Stimulated activated naive CD8-positive, alpha-beta T cell treated with anti-CD3 and anti-CD28 coated beads, Interleukin-15, Interleukin-2, amounts not matched to agents 100 U/mL and 50 U/mL, for 24 hours (primary cell): Measurements from ENCODE around the gene RHEX.
"Not testable (repeated sequence)": the region's sequence is repeated elsewhere in the genome, so short reads cannot be mapped to it uniquely, and the experiment has no call there.

Source experiments
- ATAC-seq: fragments of 150-1000 bp; cut with Tn5 transposase; one replicate; pipeline ENCODE4 v1.10.0; 2021
- DNase-seq: peaks from one replicate; pipeline ENCODE4 v3.0.0; 2021

Gene RHEX

DNA sequence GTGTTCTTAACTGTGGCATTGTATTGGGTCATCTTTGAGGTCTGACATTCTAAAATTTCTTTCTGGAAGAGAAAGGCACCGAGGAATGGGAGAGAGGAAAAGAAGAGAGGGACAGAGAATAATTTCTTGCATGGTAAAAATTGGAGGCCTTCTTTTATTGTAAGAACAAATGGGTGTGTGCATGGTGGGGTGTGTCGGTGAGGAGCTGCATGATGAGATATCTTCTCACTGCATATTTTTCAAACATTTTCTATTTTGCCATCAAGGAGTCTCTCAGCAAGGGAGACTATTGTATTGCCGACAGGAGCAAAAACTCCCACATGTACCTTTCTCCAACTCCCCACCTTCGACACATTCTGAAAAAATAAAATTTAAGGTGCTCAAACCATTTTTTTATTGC lies 22.8 kb upstream of the RHEX start:
- ATAC-seq (no peak), DNase-seq (no peak)

DNA sequence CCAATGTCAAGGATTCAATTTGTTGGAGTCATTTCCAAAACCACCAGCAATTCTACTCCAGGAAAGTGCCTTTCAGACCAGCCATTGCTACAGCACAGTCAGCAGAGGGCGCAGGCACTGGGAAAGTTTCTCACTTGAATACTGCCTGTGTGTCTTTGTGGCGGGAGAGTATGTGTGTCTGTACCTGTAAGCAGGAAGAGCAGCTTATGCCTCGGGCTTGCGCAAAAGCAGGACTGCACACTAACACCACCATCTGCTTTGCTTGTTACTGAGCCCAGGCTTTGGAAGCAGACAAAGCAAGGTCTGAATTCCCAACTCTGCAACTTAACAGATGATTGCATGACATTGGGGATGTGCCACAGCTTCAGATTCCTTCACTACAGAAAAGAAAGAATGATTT lies 22.3 kb upstream of the RHEX start:
- DNase-seq, result peak; percentile 73

DNA sequence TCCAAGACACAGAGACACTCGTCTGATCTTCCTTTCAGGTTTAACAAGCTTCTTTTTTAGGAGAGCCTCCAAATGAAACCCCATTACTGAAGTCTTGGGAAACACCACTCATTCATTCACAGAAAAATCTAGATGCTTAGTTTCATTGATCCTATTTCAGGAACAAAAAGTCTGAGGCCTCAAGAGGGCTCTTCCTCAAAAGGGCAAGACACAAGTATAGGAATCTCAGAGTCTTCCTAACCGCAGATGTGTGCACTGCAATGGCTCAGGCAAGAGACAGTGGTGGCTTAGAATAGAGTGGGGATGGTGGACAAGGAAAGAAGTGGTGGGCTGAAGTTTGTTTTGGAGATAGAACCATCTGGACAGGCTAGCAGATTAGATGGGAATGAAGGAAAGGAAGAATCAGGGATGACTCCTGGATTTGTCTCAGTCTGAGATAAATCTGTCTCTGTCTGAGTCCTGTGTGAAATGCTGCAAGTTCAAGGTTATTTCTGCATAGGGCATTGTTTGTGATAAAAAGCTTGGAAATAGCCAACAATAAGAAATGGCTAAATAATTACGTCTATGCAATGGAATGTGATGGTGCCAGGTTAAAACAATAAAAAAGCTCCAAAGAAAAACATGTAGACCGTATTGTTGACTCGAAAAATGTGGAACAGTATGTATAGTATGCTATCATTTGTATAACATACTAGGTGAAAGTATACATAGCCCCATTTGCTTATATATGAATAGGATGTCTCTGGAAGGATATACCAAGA lies 20.4 kb upstream of the RHEX start:
- ATAC-seq (no peak), DNase-seq (no peak)

More for the DNA sequence above, 22.3 kb upstream of the RHEX start:
- peak; percentile 94 for ATAC-seq

- ATAC-seq (no peak), DNase-seq (no peak)
These were observed 17.9 kb upstream of the RHEX start for GRCh38 chr1:206035027-206035426.

DNA sequence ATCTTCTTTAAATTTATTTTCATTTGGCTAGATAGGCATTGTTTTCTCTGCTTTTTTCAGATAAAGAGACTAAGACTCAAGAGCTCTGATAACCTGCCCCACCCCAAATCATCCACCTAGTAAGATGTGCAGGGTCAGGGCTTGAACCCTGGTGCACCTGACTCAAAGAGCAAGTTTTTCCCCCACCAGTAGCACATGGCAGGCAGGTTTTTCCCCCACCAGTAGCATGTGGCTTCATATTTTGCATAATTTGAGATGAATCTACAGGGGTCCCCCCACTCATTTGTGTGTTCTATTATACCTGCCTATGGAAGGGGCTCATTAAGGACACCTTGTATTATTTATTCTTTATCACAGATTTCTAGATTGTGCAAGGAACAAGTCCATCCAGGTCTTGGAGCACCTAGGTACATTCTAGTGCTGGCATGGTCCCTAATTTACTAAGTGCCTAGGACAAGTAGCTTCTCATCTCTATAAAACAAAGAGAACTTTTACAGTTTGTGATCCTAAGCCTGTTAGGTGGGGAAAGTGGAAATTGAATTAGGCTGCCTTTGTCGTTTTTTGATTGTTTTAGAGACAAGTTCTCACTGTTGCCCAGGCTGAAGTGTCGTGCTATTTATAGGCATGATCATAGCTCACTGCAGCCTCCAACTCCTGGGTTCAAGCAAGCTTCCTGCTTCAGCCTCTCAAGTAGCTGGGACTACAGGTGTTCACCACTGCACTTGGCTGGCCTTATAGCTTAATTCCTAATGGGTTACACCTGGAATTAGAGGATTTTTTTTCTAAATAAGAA lies 16.1 kb upstream of the RHEX start:
- no peak for DNase-seq
- peak; percentile 38 for ATAC-seq

DNA sequence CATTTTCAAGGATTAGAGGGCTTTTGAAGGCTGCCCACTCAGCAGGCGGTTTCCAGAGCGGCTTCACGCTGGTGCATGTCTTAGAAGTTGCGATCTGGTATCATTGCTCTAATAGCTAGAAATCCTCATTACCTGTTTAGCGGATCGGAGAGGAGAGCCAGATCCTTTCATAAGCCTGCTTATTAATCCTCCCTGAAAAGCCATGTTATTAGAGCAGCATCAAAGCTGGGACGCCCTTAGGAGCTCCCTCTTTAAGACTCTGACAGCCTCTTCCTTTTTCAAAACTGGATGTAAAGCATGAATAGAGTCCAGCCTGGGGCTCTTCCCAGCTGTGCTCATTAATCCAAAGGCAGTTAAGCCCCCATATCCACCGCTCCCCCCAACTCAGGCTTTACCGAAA lies 15.4 kb upstream of the RHEX start:
- ATAC-seq (no peak), DNase-seq (no peak)

DNA sequence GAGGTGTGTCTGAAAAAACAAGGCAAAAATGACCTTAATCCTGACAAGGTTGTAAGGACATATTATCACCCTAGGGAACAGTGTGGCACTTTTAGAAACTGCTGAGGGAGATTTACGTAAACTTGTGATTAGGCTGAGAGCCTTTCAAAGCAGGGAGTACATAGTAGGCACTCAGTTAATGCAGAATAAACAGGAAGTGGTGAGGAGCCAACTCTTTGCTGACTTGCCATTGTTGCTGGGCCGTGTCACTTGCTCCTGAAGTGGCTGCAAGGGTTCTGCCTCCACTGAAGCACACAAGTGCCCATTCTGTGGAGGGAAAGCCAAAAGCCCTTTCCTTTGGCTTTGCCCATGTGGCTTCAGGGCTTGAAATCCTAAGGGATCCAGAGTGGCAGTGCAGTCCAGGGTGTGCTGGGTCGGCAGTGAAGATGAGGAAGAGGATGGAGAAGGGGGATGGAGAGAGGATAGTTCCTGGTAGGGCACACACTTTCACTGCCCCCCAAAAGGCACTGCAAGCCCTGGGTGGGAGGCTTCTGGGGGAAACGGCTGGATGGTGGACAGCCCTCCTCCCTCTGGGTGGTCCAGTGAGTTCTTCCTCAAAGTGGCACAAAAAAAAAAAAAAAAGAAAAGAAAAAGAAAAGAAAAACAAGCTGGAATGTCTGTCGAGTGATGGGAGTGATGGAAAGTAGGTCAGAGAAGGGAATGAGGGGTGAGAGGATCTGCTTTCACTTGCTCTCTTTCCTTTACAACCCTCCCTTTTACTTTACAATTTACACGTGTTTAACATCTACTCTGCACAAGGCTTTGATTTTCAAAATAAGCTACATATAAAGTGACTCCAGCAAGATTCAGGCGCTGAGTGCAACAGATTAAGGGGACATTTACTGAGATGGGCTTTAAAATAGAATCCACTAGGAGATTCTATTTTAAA lies 13.7 kb upstream of the RHEX start:
- peak; percentile 33 for ATAC-seq
- DNase-seq, result no peak

DNA sequence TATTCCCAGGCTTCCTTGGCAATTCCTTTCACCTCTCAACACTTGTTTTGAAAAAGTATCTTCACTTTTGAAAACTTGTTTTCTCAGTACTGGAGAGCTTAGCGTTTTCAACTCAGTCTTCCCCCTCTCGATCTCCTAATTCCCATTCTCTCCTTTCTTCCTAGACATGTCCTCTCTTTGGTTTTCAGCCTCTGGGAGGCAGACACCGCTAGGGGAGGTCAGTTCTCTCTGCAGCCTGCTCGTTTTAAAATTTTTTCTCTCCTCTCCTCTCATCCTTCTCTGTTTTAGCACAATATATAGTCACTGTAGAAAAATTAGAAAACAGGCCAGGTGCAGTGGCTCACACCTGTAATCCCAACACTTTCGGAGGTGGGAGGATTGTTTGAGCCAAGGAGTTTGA lies 12.6 kb upstream of the RHEX start:
- ATAC-seq, result no peak
- DNase-seq, result no peak

GRCh38 chr1:206041640-206042039 lies 11.3 kb upstream of the RHEX start:
- DNase-seq, result no peak
- ATAC-seq, result peak; percentile 46

DNA sequence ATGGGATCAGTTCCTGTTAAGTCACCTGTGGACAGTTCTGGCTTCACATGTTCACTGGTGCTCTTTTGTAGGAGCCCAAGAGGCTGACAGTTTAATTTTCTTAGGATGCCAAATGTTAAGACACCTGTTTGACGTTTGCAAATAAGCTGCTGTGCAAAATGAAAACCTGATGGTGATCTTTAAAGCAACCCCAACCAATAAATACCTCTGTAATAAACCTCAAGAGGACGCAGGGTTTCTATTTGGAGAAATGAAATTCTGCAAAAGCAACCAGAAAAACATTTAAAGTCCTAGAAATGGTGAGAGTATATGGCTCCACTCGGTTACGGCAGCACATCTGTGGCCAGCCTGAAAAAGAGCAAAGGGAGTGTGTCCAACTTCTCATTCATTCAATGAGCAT lies 5.7 kb upstream of the RHEX start:
- ATAC-seq, result no peak
- no peak for DNase-seq

DNA sequence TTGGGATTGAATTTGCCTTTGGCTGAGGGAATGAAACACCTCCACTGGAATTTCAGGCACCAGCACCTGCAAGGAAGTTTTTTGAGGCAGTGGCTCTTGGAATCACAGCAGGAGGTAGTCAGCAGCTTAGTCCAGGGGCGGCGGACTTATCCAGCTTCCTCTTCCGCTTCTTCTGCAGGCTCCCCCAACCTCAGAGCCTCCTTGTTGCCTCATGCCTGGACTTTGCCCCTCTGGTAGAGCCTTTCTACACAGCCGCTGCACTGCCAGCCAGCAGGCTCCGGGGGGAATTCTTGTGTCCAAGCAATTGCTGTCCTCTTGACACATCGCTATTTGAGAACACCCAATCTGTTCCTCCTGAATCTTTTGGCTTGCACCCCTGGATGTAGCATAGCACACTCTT lies 4.4 kb upstream of the RHEX start:
- no peak for DNase-seq
- no peak for ATAC-seq

DNA sequence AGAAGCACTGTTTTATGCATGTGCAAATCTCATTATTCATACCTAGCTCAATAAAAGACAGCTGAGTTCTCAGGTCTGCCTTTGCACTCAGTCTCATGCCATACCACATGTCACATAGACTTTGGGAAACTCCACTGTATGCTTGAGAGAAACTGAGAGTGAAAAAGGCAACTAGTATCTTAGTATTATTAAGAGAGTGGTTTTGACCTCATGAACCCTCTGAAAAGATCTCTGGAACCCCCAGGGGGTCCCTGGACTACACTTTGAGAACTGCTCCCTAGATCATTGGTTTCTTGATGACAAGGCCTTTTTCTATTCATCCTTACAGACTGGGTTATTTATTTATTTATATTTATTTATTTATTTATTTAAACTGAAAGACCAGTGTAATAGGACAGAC lies 3.7 kb upstream of the RHEX start:
- DNase-seq, result no peak
- peak; percentile 64 for ATAC-seq

GRCh38 chr1:206049919-206050600 lies 2.9 kb upstream of the RHEX start:
- no peak for DNase-seq
- ATAC-seq, result no peak

DNA sequence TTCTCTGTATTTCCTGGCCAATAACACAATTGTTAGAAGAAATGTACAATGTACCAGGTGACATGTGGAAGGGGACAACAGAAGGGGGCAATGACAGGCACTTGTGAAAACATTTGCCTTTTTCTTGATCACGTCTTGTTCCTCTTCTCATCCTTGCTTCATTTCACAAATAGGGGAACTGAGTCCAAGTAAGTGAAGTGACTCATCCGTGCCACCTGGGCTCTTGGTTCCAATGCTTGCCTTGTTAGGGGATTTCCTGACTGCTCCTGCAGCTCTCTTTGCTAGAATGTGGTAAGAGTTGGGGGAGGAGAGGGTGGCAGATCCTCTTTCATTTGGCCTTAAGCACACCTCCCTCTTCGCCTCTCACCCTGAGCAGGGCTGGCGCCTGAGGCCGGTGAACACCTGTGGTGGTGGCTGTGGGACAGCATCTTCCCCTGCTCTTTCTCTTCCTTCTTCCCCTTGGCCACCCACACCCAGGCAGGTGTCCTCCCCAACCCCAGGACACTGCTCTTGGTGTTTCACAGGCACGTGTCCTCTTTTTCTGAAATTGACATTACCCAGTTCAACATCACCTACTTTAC lies 2.2 kb upstream of the RHEX start:
- peak; percentile 94 for ATAC-seq

DNA sequence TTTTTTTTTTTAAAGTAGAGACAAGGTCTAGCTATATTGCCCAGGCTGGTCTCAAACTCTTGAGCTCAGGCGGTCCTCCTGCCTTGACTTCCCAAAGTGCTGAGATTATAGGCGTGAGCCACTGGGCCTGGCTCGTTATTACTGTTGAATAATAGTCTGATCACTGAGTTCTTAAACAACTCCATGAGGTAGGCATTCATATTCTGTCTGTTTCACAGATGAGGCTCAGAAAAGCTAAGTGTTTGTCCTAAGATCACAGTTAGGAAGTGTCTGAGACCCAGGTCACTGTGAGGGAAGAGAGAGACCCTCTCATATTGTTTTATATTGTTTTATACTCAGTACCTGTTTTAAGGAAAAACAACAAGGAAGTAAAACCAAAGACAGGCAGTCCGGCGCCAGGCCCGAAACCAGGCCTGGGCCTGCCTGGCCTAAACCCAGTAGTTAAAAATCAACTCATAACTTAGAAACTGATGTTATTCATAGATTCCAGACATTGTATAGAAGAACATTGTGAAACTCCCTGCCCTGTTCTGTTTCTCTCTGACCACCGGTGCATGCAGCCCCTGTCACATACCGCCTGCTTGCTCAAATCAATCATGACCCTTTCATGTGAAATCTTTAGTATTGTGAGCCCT lies 625 bp upstream of the RHEX start:
- not testable (repeated sequence) for DNase-seq, ATAC-seq

More for the DNA sequence above, 2.2 kb upstream of the RHEX start:
- peak; percentile 62 for DNase-seq

GRCh38 chr1:206053616-206054015 lies 643 bp downstream of the RHEX start:
- ATAC-seq, result not testable (repeated sequence)

DNA sequence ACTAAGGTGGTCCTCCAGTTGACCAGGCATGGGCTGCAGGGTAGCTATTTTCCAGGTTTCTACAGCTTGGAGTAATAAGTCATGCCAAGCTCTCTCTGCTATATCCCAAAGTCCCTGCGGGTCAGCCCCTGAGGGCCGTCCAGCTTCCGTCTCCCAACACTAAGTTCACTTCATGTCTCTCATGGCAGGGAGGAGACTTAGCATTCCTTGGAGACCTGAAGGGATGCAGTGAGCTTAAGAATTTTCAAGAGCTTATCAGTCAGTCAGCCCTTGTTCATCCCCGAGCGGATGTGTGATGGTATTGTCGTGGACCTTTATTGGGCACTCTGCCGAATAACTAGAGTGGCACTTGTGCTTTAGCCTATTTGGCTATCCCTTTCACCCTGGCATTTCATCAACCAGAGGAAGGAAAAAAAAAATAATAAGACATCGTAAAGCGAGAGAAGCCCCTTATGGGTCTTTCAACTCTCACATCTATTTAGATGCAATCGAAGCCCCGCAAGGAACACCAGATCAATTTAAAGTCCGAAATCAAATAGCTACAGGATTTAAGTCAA lies 2.2 kb downstream of the RHEX start:
- DNase-seq, ATAC-seq: not testable (repeated sequence)

More at GRCh38 chr1:206053616-206054015, 643 bp downstream of the RHEX start:
- not testable (repeated sequence) for DNase-seq

DNA sequence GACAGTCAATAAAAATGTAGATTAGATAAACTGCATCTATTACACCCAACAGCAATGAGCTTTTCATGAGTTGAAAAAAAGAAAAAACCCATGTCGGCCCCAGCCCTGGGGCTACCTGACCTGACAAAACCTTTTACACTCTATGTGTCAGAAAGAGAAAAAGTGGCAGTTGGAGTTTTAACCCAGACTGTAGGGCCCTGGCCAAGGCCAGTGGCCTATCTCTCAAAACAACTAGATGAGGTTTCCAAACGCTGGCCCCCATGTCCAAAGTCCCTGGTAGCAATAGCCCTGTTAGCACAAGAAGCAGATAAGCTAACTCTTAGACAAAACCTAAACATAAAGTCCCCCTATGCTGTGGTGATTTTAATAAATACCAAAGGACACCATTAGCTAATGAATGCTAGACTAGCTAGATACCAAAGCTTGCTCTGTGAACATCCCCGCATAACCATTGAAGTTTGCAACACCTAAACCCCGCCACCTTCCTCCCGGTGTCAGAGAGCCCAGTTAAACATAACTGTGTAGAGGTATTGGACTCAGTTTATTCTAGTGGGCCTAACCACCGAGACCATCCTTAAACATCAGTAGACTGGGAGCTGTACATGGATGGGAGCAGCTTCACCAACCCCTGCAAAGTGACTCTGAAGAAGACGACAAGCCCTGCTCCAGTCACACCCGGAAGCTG lies 2.8 kb downstream of the RHEX start:
- DNase-seq, ATAC-seq: not testable (repeated sequence)

GRCh38 chr1:206058289-206058926 lies 5.4 kb downstream of the RHEX start:
- DNase-seq, ATAC-seq: not testable (repeated sequence)
